Measurements from ENCODE around the gene ZYX. TPM values are rescaled to one million over a fixed set of nuclear protein-coding genes. Genes with fewer than 3 reads are reported as not detected.

ZYX gene
- total and polyA plus RNA-seq, 2 of the 13 experiments (the other 11 are each of a cell fraction or from before 2014, with no cell fraction given) = 9.9 to 13.7 TPM

- TF ChIP-seq ZNF660 (CRISPR knock-in tag; IDR thresholded peaks at IDR 0.05; ENCODE audit: borderline replicate concordance, low read depth) (no peak), ZNF124 (CRISPR knock-in tag; IDR thresholded peaks at IDR 0.05) (peak; percentile 54; the same call in 1 of the 2 replicates), ZUFSP (CRISPR knock-in tag; IDR thresholded peaks at IDR 0.05; ENCODE audit: borderline replicate concordance) (no peak), ZNF780A (CRISPR knock-in tag; IDR thresholded peaks at IDR 0.05) (no peak), ERF (CRISPR knock-in tag; IDR thresholded peaks at IDR 0.05) (no peak), ZNF609 (CRISPR knock-in tag; IDR thresholded peaks at IDR 0.05; ENCODE audit: borderline replicate concordance) (peak; percentile 74; the same call in 1 of the 2 replicates), REST (IDR thresholded peaks at IDR 0.05; ENCODE audit: borderline replicate concordance in 1 of 2, low read depth in 1 of 2, low read length in 2 of 2) (no peak), CAMTA2 (CRISPR knock-in tag; IDR thresholded peaks at IDR 0.05; ENCODE audit: borderline replicate concordance) (no peak), TCF12 (IDR thresholded peaks at IDR 0.05) (no peak), TCF12 (CRISPR knock-in tag; IDR thresholded peaks at IDR 0.05) (no peak), PAWR (CRISPR knock-in tag; IDR thresholded peaks at IDR 0.05; ENCODE audit: borderline replicate concordance) (no peak), THRA (CRISPR knock-in tag; IDR thresholded peaks at IDR 0.05; ENCODE audit: borderline replicate concordance) (peak; percentile 83; the same call in 1 of the 2 replicates), ZNF772 (CRISPR knock-in tag; IDR thresholded peaks at IDR 0.05) (peak; percentile 60; the same call in 1 of the 2 replicates), SMYD3 (CRISPR knock-in tag; IDR thresholded peaks at IDR 0.05) (no peak), TBX3 (IDR thresholded peaks at IDR 0.05; ENCODE audit: borderline replicate concordance) (no peak), ZNF557 (CRISPR knock-in tag; IDR thresholded peaks at IDR 0.05) (no peak)
These were observed 14.3 kb downstream of the ZYX start (continued) for GRCh38 chr7:143395187-143396149.

Measured in HepG2 (cell line).